KMS-11 (cell line): Measurements from ENCODE around the gene OCSTAMP.

Source experiments
- H2AFZ ChIP-seq: fragments of 200-600 bp; sonication (generic); 2 replicates; pipeline ENCODE4 v1.6.1; 2016; ENCODE audit warnings: antibody characterized with exemption, mixed run types, low read depth
- H3K27ac ChIP-seq: fragments of 200-600 bp; sonication (generic); 2 replicates; pipeline ENCODE4 v1.6.1; 2016; ENCODE audit warnings: mild to moderate bottlenecking, mixed run types
- H3K27me3 ChIP-seq: fragments of 200-600 bp; sonication (generic); 2 replicates; pipeline ENCODE4 v1.6.1; 2017; ENCODE audit warnings: mild to moderate bottlenecking, low read depth, mixed run types, moderate library complexity; ENCODE audit not compliant: insufficient read depth
- H3K36me3 ChIP-seq: fragments of 200-600 bp; sonication (generic); 2 replicates; pipeline ENCODE4 v1.6.1; 2017; ENCODE audit warnings: mild to moderate bottlenecking, mixed run types; ENCODE audit not compliant: insufficient read depth
- H3K4me1 ChIP-seq: fragments of 200-600 bp; sonication (generic); 2 replicates; pipeline ENCODE4 v1.6.1; 2016; ENCODE audit warnings: mild to moderate bottlenecking, low read depth, mixed run types; ENCODE audit not compliant: poor library complexity, severe bottlenecking
- H3K4me2 ChIP-seq: fragments of 200-600 bp; sonication (generic); 2 replicates; pipeline ENCODE4 v1.7.0; 2016; ENCODE audit warnings: mild to moderate bottlenecking, mixed run types
- H3K4me3 ChIP-seq: fragments of 200-600 bp; sonication (generic); IDR thresholded peaks from 2 replicates; pipeline ENCODE4 v1.6.1; 2017; ENCODE audit warnings: low read depth, low read length, mixed read lengths; ENCODE audit not compliant: insufficient read depth
- H3K79me2 ChIP-seq: fragments of 200-600 bp; sonication (generic); 2 replicates; pipeline ENCODE4 v1.6.1; 2016; ENCODE audit warnings: low read depth, mixed run types; ENCODE audit not compliant: insufficient read depth
- H3K9ac ChIP-seq: fragments of 200-600 bp; sonication (generic); 2 replicates; pipeline ENCODE4 v1.6.1; 2016; ENCODE audit warnings: mild to moderate bottlenecking, mixed run types
- H4K20me1 ChIP-seq: fragments of 200-600 bp; sonication (generic); 2 replicates; pipeline ENCODE4 v1.6.1; 2016; ENCODE audit warnings: mild to moderate bottlenecking, mixed run types; ENCODE audit not compliant: insufficient read depth
- TF ChIP-seq, protein P1 (sequence below): fragments of 200-600 bp; sonication (generic); conservative IDR thresholded peaks from 2 replicates; pipeline ENCODE4 v1.6.1; 2017; ENCODE audit warnings: low read depth, mild to moderate bottlenecking, antibody characterized with exemption, low read length, moderate library complexity, mixed read lengths

Gene OCSTAMP

DNA sequence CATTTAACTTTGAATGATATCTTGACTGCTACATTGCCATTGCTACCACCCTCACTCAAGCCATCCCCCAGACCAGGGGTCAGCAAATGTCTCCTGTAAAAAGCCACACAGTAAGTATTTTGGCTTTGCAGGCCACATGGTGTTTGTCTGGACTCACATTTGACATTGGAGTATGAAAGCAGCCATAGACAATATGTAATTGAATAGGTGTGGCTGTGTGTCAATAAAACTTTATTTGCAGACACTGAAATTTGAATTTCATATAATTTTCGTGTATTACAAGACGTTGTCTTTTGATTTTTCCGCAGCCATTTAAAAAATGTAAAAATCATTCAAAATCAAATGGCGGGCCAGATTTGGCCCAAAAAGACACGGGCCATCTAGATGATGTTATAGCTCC is 36.3 kb upstream of the OCSTAMP start:
- no peak overlapping the region for H3K27ac ChIP-seq
- H3K4me2 ChIP-seq: no peak overlapping the region
- no peak overlapping the region for H3K4me3 ChIP-seq
- H2AFZ ChIP-seq: no peak overlapping the region
- no peak overlapping the region for H3K9ac ChIP-seq
- TF ChIP-seq, protein P1, sequence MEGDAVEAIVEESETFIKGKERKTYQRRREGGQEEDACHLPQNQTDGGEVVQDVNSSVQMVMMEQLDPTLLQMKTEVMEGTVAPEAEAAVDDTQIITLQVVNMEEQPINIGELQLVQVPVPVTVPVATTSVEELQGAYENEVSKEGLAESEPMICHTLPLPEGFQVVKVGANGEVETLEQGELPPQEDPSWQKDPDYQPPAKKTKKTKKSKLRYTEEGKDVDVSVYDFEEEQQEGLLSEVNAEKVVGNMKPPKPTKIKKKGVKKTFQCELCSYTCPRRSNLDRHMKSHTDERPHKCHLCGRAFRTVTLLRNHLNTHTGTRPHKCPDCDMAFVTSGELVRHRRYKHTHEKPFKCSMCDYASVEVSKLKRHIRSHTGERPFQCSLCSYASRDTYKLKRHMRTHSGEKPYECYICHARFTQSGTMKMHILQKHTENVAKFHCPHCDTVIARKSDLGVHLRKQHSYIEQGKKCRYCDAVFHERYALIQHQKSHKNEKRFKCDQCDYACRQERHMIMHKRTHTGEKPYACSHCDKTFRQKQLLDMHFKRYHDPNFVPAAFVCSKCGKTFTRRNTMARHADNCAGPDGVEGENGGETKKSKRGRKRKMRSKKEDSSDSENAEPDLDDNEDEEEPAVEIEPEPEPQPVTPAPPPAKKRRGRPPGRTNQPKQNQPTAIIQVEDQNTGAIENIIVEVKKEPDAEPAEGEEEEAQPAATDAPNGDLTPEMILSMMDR: no peak
- H3K27me3 ChIP-seq: no peaks in the 10 kb centered on the region
- no peaks in the 10 kb centered on the region for H4K20me1 ChIP-seq
- H3K4me1 ChIP-seq: no peaks in the 10 kb centered on the region
- H3K36me3 ChIP-seq: no peaks in the 10 kb centered on the region
- no peaks in the 10 kb centered on the region for H3K79me2 ChIP-seq

DNA sequence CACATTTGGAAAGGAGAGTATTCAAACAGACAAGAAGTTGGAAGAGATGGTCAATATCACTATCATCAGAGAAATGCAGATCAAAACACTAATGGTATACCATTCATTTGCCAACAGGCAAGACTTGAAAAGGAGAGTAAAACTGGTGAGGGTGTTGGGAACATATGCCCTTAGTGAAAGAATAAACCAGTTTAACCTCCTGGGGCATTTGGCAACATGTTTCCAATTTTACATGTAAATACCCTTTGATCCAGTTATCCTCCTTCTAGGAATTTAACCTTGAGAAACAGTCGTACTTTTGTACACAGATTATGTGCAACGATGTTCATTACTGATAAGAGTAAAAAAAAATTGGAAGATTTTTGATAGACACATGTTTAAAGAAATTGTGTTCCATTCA is 34.1 kb upstream of the OCSTAMP start:
- Histone ChIP-seq H3K27me3 (no peaks in the 10 kb centered on the region), H3K4me1 (no peaks in the 10 kb centered on the region), H3K4me3 (no peak overlapping the region), H2AFZ (no peak overlapping the region), H3K36me3 (no peaks in the 10 kb centered on the region), H3K4me2 (no peak overlapping the region), H4K20me1 (no peaks in the 10 kb centered on the region), H3K27ac (no peak overlapping the region), H3K9ac (no peak overlapping the region), H3K79me2 (no peaks in the 10 kb centered on the region)
- TF ChIP-seq, protein P1: no peak

DNA sequence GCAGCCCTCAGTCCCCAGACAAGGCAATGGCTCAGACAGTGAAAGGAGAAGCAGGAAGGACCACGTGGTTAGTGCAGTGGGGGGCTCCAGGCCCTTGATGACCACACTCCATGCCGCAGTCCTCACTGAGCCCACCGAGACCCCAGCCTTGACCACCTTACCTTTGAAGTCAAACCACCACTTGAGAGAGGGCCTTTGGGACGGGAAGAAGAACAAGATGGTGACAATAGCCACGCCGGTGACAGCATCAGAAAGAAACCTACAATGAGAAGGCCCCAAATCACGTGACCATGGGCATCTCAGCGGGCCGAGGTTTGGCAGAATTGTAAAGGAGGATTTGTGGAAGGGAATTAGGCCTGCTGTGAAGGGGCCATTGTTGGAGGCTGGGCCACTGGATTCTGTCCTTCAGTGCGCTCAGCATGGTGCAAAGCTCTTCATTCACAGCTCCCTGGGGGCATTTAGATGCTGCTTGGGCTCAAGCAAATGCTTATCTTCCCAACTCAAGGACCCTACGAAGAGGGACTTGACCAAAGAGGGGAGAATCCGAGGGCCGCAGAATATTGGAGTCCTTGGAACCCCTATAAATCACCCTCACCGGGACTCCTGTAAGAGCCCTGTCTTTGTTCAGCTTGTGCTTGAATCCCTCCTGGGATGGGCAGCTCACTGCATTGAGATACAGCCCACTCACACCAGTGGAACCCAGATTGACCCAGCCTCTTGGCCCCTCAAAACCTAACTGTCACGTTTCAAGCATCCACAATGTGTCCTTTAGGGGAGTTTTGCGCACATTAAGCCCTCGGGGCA is 33.2 kb upstream of the OCSTAMP start:
- H3K9ac ChIP-seq: no peak overlapping the region
- no peak overlapping the region for H3K4me2 ChIP-seq
- no peaks in the 10 kb centered on the region for H4K20me1 ChIP-seq
- TF ChIP-seq, protein P1: no peak
- no peak overlapping the region for H2AFZ ChIP-seq
- H3K4me1 ChIP-seq: no peaks in the 10 kb centered on the region
- no peak overlapping the region for H3K27ac ChIP-seq
- H3K4me3 ChIP-seq: no peak overlapping the region
- H3K27me3 ChIP-seq: no peaks in the 10 kb centered on the region
- no peaks in the 10 kb centered on the region for H3K36me3 ChIP-seq
- no peaks in the 10 kb centered on the region for H3K79me2 ChIP-seq

DNA sequence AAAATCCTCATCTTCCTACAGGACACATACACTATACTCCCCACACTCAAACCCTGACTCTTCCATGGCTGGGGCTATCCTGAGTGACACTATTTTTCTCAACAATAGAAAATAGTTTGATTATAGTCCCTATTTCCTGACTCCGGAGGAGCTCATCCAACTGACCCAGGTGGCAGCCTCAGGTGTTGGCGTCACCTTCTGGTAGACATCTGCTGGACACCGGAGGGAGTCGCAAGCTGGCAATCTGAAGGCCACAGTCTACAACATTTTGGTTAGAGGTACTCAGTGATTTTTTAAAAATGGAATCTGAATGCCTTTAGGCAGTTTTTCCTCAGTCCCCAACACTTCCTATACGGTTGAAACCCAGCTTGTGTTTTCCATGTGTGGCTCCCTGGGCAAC is 32.2 kb upstream of the OCSTAMP start:
- Histone ChIP-seq H3K4me2 (no peak overlapping the region), H3K36me3 (no peaks in the 10 kb centered on the region), H2AFZ (no peak overlapping the region), H3K9ac (no peak overlapping the region), H3K4me3 (no peak overlapping the region), H3K4me1 (no peaks in the 10 kb centered on the region), H4K20me1 (no peaks in the 10 kb centered on the region), H3K79me2 (no peaks in the 10 kb centered on the region), H3K27ac (no peak overlapping the region), H3K27me3 (no peaks in the 10 kb centered on the region)
- TF ChIP-seq, protein P1: no peak
